ENCODE data around the gene PARD6A.
A peak's percentile ranks its signal among the peaks of the same experiment; 100 is the strongest.

The PARD6A gene

DNA sequence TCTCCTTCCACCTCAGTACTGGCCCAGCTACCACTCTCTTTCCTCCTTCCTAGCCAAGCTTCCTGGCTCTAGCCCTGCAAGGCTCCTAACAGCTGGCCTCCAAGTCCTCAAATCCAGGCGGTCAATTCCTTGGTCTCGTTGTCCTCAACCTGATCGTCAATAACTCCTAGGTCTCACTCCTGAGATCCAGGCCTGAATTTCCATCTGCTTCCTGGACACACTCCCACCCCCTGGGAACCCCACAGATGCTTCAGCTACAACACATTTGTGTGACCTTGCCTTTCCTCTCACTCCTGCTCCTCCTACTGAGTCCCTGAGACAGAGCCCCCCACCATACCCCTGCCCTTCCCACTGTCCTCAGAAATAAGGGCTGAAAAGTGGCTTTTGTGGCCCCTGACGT is 3.5 kb downstream of the PARD6A start:
- no peak for DNase-seq
- in situ Hi-C loops (cut with MboI; ENCODE audit: low pct_unique_long_range_greater_than_20kb, low sequenced_read_pairs) = no loop called here

DNA sequence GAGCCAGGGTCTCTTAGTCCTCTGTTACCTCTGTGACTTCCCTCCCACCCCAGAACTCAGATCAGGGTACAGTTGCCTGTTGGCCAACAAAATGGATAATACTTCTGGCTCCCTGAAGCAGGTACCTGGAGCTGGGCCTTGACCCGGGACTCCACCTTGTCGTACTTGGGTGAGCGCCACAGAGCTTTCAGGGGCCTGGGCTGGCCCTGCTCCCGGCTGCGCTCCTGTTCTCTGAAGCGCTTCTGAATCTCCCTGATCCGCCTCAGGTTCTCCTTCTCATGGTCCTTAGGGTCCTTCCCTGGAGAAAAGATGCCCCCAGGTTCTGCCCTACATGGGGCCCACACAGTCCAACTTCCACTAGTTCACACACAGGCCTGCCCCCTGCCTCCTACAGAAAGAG is 4.1 kb downstream of the PARD6A start:
- in situ Hi-C loops (cut with MboI; ENCODE audit: low pct_unique_long_range_greater_than_20kb, low sequenced_read_pairs) = no loop called here
- no peak for DNase-seq

DNA sequence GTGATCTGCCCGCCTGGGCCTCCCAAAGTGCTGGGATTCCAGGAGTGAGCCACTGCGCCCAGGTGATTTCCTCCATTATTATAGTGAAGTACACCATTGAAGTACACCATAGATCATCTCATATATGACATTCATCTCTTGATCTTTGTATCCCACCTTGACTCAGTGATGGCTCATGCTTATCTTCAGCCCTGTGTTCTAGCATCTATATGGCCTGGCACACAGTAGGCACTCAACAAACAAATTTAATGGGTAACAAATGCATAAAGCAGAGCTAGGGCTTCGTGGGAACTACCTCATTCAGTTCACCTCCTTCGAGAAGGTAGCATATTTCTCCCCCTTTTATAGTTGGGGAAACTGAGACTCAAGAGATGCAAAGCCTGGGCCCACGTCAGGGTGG is 4.8 kb downstream of the PARD6A start:
- in situ Hi-C loops (cut with MboI; ENCODE audit: low pct_unique_long_range_greater_than_20kb, low sequenced_read_pairs) = no loop called here
- DNase-seq = no peak

DNA sequence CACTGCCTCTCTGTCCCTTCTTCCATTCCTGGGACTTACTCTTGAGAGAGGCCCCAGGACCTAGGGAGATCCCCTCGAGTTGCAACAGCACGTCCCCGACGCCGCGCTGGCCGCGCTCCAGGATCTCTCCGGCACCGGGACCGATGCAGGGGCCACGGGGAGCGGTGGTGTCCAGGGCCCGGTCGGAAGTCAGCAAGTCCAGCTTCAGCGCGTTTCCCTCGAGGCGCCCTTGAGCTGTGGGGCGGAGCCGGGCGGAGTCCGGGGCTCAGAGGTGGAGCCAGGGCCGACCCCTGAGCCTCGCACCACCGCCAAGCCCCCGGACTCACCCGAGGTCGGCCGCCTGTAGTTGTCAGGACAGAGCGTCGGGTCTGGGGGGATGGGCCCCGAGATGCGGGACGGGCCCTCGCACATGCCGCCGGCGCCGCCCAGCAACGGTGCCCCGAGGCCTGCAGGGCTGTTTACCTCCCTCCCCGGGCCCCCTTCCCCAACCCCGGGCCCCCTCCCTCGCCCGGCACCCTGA is 5.3 kb downstream of the PARD6A start:
- DNase-seq = peak; percentile 38
- in situ Hi-C loops (cut with MboI; ENCODE audit: low pct_unique_long_range_greater_than_20kb, low sequenced_read_pairs) = no loop called here

DNA sequence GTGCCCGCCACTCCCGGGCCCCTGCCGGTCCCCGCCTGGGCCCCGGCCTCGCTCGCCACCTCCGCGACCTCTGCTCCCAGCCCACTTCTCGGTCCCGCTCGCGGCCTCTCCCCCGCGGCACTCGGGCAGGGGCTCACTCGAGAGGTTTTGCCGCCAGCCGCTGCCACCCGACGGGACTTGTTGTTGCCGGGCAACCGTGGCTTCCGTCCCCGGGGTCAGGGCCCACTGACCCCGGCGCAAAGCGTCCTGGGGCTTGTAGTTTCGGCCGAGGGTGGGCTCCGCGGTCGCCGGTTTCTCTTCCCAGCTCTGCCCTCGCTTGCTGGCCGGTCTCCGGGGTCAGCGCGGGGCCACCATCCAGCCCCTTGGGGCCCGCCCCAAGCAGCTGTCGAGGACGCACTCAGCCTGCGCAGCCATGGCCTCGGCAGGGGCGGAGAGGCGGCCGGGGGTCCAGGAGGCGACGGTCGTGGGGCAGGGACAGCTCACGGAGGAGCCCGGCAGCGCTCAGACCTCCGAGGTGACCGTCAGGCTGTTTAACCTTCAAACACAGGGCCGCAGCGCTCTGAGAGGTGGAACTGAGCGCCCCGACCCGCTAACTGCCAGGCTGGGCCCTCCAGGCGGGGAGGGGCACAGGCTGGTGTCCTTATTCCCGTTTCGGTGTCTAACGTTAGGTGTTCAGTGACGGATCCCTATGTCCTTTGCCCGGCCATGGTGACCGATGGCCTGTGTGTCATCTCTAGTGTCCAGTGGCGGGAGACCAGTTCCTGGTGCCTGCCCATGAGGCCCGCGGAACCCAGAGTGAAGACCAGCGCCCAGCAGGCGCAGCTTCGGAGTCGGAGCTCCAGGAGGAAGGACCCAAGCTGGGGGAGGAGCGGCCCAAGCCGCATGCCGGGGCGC is 6.0 kb downstream of the PARD6A start, which contains the start of the genes C16orf86 and ENKD1:
C16orf86 (plus strand) TSS at position 256 of the 894 bp plus-strand sequence; CDS start at position 413, 157 bp downstream.
ENKD1 (minus strand) TSS at position 192 of the 894 bp plus-strand sequence. CDS start 308 bp downstream, outside the sequence.
- peak; percentile 76 for DNase-seq
- in situ Hi-C loops (cut with MboI; ENCODE audit: low pct_unique_long_range_greater_than_20kb, low sequenced_read_pairs) = no loop called here

DNA sequence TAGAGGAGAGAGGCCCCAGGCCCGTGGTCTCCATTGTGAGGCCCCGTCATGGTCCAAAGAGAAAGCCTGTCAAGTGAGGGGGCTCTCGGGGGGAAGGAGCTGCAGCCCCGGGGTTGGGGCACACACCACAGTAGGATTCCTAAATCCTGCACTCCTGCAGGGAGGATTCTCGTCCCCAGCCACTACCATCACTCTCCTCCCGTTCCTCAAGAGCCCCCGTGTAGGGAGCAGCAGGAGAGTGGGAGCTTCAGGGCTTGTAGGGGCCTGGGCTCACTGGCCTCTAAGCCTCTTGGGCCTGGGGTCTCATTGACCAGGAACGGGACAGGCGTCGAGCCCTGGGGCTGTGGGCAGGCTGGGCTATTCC is 6.7 kb downstream of the PARD6A start:
- DNase-seq = no peak
- in situ Hi-C loops (cut with MboI; ENCODE audit: low pct_unique_long_range_greater_than_20kb, low sequenced_read_pairs) = no loop called here

DNA sequence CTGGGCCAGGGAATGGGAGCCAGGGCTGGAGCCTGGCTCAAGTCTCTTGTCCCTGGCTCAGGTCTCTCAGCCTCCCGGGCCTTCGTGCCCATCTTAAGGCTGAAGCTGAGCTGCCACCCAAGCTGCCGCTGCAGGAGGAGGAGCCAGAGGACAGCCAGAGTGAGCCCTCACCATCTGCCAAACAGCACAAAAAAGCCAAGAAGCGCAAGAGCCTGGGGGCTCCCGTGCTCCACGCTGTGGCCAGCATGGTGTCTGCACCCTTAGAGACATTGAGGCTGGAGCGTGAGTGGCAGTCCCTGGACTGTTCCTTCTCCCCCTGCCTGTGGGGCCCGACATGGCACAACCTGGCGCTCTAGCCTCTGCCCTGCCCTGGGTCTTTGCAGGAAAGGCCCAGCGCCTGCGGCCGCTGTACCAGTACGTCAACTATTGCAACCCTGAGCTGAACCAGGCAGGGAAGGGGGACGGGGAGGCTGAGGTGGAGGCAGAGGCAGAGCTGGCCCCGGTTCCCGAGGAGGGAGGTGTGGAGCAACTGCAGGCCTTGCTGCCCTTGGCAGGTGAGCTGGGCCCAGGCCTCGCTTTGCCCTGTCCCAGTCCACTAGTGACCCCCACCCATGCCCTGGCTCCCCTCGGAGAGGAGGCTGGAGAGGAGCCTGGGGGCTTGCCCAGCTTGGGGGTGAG is 7.2 kb downstream of the PARD6A start:
- in situ Hi-C loops (cut with MboI; ENCODE audit: low pct_unique_long_range_greater_than_20kb, low sequenced_read_pairs) = no loop called here
- DNase-seq = peak; percentile 96

DNA sequence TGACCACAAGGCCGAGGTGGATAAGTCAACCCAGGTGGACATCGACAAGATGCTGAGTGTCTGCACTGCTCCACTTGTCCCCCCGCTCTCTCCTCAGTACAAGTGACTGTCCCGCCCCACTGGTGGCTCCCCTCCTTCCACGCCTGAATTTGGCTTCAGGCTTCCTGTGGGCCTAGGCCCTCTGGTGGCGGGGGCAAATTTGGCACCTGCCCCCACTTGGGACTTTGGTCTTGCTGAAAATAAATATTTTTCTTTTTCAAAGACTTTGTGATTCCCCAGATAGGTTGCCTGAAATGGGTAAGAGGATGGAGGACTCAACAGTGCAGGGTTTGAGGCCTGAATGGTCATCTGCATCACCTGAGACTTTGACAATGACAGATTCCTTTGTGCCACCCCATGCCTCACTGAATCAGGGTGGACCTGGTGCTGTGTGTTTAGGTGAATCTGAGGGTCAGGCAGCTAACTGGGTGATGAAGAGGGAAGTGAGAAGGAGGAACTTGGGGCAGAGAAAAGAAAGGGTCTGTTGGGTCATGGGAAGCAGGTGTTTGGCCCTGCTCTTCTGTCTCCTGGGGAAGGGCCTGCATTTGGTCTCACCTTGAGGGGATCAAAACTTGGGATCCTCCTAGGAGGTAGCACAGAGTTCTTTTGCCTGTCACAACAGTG is 7.9 kb downstream of the PARD6A start:
- no peak for DNase-seq
- in situ Hi-C loops (cut with MboI; ENCODE audit: low pct_unique_long_range_greater_than_20kb, low sequenced_read_pairs) = no loop called here

DNA sequence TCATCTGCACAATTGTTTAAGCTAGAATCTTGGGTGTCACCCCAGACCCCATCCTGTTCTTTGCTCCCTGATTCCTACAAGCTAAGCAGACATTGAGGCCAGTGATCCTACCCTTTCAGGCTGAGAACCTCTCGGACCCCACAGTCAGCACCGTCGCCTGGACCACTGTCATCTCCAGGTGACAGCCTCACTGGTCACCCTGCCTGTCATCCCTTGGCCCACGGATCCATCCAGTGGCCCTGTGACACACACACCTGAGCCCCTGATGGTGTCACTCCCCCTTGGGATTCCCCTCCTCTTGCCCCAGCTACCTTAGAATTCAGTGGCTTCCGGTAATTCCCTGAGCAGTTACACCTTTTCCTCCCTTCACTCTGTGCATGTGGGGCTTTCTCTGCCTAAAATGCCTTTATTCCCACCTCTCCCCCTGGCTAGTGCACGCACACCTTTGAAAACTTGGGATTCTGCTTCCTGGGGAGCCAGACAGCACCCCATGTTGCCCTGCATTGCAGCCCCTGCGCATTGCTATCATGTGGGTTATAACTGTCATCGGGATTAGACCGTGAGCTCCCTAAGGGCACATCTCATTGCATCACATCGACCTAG is 8.8 kb downstream of the PARD6A start:
- in situ Hi-C loops (cut with MboI; ENCODE audit: low pct_unique_long_range_greater_than_20kb, low sequenced_read_pairs) = no loop called here
- no peak for DNase-seq

DNA sequence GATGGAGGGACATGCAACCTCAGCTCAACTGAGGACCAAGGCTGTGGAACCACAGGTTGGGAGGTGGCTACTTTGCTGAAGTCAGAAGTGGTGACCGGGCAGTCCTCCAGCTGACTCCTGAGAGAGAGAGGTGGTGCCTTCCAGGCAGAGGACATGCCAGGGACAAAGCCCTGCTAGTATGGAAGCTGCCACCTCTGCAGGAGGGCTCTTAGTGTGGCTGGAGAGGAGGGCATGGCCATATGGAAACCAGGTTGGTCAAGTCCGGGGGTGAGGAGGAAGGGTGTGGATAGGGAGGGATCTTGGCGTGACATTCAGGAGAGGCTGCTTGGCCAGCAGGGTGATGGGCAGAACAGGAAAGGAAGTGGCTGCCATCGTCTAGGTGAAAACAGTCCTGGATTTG is 11.5 kb downstream of the PARD6A start:
- in situ Hi-C loops (cut with MboI; ENCODE audit: low pct_unique_long_range_greater_than_20kb, low sequenced_read_pairs) = no loop called here
- no peak for DNase-seq

DNA sequence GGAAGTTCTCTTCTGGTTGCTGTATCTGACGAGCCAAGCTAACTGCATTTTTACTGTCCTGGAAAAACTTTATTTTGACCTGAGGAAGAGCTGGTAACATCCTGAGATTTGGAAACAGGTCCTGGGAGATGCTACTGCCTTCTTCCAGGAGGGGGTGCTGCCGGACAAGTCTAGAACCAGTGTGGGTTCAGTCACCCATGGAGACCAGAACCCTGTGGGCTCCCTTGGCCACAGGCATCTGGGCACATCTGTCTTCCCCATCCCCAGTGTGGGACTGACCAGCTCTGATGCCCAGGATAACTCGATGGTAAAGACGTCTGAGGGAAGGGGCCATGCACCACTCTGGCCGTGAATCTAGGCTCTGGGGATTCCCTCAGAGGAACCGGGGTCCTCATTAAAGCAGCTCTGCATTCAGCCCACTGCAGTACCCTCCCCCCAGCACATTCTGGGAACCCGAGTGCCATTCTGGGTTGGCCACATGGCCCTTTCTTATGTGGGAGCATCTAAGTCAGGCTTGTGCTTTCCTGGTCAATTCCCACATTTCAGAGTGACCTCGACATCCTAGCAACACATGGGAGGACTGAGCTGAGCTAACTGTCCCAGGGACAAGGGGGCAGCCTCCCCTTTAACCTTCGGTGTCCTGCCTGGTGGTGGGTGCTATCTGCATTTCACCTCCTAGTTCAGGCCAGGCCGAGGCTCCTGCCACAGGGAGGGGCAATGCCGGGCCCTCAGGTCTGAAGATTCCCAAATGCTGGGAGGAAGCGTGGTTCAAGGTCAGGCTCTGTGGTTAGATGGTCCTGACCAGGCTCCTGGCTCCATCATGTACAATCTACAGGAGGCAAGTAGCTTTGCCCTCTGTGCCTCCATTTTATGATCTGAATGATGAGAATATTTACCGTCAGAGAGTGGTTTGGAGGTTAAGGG is 12.2 kb downstream of the PARD6A start:
- peak; percentile 73 for DNase-seq
- in situ Hi-C loops (cut with MboI; ENCODE audit: low pct_unique_long_range_greater_than_20kb, low sequenced_read_pairs) = no loop called here

DNA sequence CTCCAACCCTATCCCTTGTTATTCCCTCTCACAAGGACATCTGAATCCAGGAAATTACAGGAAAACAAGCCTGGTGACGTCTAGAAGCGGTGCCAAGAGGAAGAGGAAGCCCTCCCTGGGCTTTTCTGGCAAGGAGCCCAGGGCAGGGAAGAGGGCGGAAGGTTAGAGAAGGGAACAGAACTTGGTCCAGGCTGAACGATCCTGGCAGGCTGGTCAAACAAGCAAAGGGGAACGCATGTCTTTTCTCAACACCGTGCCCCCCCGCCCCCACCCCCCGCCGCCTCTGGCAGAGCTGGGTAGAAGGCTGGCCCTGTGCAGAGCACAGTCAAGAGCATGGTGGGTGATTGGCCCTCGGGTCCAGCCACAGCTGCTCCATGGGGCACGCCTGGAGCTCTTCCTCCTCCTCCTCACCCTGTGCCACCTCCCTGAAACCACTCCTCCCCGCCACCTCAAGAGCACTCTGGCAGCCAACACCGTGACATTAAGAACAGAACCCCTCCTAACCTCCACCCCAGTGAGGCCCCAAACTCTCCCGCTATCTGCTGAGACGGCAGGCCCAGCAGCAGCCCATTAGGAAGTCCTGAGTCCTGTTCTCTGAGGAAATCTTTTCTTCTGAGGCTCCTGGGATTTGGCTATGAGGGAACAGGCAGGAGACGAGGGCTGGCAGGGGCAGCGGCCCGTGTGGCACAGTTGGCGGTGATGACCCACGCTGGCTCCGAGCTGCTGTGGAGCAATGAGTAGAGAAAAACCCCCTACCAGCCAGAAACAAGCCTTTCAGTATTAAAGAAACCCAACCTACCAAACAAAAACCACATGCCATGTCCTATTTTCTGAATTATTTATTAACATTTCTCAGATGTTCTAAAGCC is 13.2 kb downstream of the PARD6A start:
- peak; percentile 67 for DNase-seq
- in situ Hi-C loops (cut with MboI; ENCODE audit: low pct_unique_long_range_greater_than_20kb, low sequenced_read_pairs) = no loop called here

DNA sequence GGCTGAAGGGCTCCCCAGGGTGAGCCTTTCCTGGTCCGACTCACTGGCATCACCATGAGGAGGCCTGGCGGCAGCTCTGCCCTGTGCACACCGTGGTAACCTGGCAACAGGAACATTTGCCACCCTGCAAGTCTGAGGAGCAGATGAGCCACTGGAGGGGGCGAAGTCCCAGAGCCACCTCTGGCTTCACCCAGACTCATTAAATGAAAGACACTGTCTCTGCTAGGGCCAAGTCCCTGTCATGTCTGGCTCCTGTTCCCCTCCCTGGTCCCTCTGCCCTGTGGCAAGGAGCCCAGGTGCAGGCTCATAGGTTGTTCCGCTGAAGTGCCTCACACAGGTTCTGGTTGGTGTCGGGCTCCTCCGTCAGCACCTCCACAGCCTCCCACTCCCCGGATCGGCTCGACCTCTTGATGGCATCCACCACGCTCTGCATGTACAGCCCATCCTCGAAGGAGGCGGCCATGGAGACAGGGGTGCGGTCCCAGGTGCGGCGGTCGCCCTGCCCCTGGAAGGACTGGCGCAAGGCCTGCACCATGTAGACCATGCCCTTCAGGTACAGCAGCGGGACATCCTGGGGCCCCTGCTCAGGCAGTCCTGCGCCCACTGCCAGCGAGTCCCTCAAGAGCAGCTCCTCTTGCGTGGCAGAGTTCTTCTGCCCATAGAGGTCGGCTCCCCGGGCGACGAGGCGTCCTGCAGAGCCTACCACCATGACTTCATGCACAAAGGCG is 14.3 kb downstream of the PARD6A start:
- DNase-seq = no peak
- in situ Hi-C loops (cut with MboI; ENCODE audit: low pct_unique_long_range_greater_than_20kb, low sequenced_read_pairs) = no loop called here

DNA sequence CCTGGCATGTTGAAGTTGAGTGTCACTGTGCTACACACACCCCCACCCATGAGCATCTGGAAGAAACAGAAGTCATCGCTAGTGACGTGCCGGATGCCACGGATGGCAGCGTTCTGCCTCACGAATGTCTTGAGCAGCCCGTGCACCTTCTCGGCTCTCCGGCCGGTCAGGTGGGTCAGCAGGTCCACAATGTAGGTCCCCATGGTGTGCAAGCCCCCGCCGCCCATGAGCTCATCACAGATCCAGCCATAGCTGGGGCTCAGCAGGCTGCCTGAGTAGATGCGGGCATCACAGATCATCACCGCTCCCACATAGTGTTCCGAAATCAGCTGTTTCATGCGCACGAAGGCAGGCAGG is 14.8 kb downstream of the PARD6A start:
- in situ Hi-C loops (cut with MboI; ENCODE audit: low pct_unique_long_range_greater_than_20kb, low sequenced_read_pairs) = no loop called here
- DNase-seq = no peak

DNA sequence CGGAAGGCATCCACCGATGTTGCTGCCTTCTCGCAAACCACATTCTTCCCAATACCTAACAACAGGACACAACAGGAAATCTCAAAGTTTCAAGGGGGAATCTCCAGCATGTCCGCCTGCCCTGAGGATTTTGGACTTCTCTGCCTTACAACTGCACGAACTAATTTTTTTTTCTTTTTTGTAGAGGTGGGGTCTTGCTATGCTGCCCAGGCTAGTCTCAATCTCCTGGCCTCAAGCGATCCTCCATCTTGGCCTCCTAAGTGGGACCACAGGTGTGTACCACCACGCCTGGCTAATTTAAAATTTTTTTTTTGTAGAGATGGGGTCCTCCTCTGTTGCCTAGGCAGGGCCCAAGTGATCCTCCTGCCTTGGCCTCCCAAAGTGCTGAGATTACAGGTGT is 15.2 kb downstream of the PARD6A start:
- DNase-seq = no peak
- in situ Hi-C loops (cut with MboI; ENCODE audit: low pct_unique_long_range_greater_than_20kb, low sequenced_read_pairs) = no loop called here

DNA sequence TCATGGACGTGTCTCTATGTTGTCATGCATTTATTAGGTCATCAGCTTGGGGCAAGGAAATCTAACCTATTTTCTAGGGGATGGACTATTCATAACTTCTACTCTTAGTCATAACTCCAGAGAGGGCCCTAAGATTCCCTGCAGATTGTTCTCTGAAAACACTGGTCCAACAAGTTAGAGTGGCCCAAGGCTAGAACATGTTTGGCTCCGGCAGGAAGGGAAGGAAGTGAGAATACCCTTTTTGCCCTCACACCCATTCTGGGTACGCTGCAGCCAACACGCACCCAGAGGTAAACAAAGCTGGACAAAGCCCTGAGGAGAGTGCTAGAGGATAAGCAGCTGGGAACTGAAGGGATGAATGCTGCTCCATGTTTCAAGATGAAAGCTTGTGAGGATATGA is 15.8 kb downstream of the PARD6A start:
- DNase-seq = no peak
- in situ Hi-C loops (cut with MboI; ENCODE audit: low pct_unique_long_range_greater_than_20kb, low sequenced_read_pairs) = no loop called here

DNA sequence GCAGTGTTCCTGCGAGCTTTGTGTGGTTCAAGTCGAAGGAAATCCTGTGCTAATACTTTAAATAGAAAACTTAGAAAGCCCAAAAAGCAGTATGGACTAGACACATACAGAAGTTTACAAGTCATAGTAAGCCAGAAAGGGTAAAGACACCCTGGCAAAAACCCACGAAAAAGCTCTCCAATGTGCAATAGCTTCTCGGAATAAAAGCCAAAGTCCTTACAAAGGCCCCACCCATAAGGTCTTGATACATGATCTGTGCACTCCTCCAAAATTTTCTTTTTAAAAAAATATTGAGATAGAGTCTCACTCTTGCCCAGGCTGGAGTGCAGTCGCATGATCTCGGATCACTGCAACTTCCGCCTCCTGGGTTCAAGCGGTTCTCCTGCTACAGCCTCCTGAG is 16.2 kb downstream of the PARD6A start:
- DNase-seq = no peak
- in situ Hi-C loops (cut with MboI; ENCODE audit: low pct_unique_long_range_greater_than_20kb, low sequenced_read_pairs) = no loop called here
